Natural killer cell treated with Interleukin-12 subunit alpha and Interleukin-12 subunit beta and Interleukin-15 and Interleukin-18, amount 100 ng/mL, for 72 hours (primary cell): Measurements from ENCODE around the gene INSR. TPM values are rescaled to one million over a fixed set of nuclear protein-coding genes. Genes with fewer than 3 reads are reported as not detected.

Experiments
- ATAC-seq, 2 donors: fragments of 150-1000 bp; cut with Tn5 transposase in 1 of 2; sonication (Bioruptor Pico), chemical (Tn5 transposase) in 1 of 2; 2 replicates each; pipeline ENCODE4 v1.10.0; 2021
- DNase-seq: peaks from one replicate; pipeline ENCODE4 v3.0.0; 2022; ENCODE audit warnings: low spot score
- H3K27ac Mint-ChIP-seq, 2 donors: 1 replicate in 1 of 2; 2 replicates in 1 of 2; pipeline ENCODE4 v1.8.0; 2022; ENCODE audit warnings: mixed read lengths in 2 of 2, mild to moderate bottlenecking in 1 of 2, moderate library complexity in 1 of 2
- H3K27me3 Mint-ChIP-seq, 2 donors: 1 replicate in 1 of 2; 2 replicates in 1 of 2; pipeline ENCODE4 v1.8.0; 2022; ENCODE audit warnings: mixed read lengths in 2 of 2
- H3K36me3 Mint-ChIP-seq: one replicate; pipeline ENCODE4 v1.8.0; 2022; ENCODE audit warnings: mixed read lengths
- H3K4me1 Mint-ChIP-seq, 2 donors: 1 replicate in 1 of 2; 2 replicates in 1 of 2; pipeline ENCODE4 v1.8.0; 2022; ENCODE audit warnings: low read depth in 2 of 2, mixed read lengths in 2 of 2, mild to moderate bottlenecking in 1 of 2
- H3K4me3 Mint-ChIP-seq: one replicate; pipeline ENCODE4 v1.8.0; 2022; ENCODE audit warnings: mixed read lengths
- H3K9me3 Mint-ChIP-seq: 2 replicates; pipeline ENCODE4 v1.8.0; 2022; ENCODE audit warnings: mixed read lengths
- total RNA-seq, 2 donors: library from RNA; stranded (reverse); gene quantifications; one replicate each; pipeline ENCODE4 v1.2.3, GENCODE V29; 2022

Gene INSR
- total RNA-seq, 2 donors from 2014 or later, result 1.1 to 1.7 TPM

DNA sequence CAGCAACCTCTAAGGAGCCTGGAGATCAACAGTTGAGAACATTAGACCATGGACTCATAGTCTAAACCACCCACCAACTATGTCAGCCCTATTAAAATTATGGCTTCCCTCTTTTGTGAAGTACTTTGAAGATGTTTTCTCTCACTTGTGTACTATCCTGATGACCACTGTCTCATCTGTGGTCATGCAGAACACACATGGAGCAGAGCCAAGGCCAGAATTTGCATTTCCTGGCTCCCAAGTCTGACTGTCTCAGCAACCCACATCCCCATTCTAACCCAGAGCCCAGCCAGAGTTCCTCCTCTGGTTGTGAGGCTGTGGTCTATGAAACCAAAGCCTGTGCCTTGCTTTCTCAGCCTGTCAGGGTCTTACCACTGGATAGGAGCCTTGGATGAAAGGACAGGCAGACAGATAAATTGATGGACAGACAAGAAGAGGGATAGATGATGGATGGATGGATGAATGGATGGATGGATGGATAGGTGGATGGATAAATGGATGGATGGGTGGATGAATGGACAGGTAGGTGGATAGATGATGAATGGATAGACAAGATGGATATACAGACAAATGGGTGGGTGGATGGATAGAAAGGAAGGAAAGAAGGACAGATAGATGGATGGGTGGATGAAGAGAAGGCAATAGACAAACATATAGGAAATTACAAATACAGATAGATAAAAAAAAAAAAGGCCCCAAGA is 189.3 kb downstream of the INSR start:
- ATAC-seq, result no peak
- Mint-ChIP-seq H3K4me3 (no peak overlapping the region), H3K36me3 (no peaks in the 10 kb centered on the region), H3K27me3 (no peaks in the 10 kb centered on the region), H3K9me3 (no peaks in the 10 kb centered on the region), H3K4me1 (no peaks in the 10 kb centered on the region), H3K27ac (no peak overlapping the region)
- DNase-seq, result no peak

DNA sequence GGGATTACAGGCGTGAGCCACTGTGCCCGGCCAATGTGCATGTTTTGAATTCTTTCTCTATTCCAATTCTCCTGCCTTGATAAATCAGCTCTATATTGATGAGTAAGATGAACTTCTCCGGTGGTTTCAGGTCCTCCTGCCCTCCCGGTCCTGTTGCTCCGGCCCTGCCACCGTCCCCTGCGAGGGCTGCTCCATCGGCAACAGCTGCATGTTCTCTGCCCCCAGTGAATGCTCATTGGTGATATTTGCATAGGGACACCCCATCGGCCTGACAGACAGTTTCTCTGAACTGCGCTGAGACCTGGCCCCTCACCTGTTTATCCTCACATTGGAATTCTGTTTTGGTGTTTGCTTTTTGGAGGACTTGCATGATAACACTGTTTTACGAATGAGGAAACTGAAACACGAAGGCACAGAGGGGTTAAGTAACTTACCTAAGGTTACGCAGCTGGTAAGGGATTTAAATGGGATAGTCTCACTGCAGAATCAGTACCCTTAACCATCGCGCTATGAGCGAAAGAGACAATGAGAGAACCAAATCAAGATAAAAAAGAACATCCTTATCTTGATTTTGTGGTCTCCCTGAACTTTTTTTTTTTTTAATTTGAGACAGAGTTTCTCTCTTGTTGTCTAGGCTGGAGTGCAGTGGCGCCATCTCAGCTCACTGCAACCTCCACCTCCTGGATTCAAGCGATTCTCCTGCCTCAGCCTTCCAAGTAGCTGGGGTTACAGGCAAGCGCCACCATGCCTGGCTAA is 192.5 kb downstream of the INSR start:
- ATAC-seq (no peak), DNase-seq (no peak)
- Mint-ChIP-seq H3K27me3 (no peaks in the 10 kb centered on the region), H3K4me3 (no peak overlapping the region), H3K9me3 (peaks cover 9% of the 10 kb centered on the region), H3K4me1 (peaks cover 10 to 11% of the 10 kb centered on the region in 2 donors), H3K36me3 (peaks cover 6% of the 10 kb centered on the region), H3K27ac (no peak overlapping the region)

DNA sequence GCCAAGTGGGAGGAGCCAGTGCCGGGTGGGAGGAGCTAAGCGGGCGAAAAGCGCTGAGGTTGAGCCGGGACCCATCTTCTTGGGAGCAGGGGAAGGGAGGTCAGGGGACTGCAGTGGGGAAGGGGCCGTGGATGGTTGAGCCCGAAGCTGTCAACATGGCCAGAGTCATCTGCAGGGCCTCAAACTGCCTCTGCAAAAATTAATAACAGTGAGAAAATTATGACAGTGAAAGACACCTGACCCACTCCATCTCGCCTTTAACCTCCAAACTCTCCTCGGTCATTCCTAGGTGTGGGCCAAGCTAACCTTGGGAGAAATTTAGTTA is 194.7 kb downstream of the INSR start:
- peaks cover 10 to 14% of the 10 kb centered on the region in 2 donors for H3K4me1 Mint-ChIP-seq
- H3K36me3 Mint-ChIP-seq, result peaks cover 17% of the 10 kb centered on the region
- ATAC-seq (no peak), DNase-seq (no peak)
- H3K4me3 Mint-ChIP-seq, result peak overlapping the region; percentile 94
- H3K27me3 Mint-ChIP-seq, result no peaks in the 10 kb centered on the region
- H3K9me3 Mint-ChIP-seq, result peaks cover 19% of the 10 kb centered on the region
- H3K27ac Mint-ChIP-seq, result peak overlapping the region; percentile 81 to 90

DNA sequence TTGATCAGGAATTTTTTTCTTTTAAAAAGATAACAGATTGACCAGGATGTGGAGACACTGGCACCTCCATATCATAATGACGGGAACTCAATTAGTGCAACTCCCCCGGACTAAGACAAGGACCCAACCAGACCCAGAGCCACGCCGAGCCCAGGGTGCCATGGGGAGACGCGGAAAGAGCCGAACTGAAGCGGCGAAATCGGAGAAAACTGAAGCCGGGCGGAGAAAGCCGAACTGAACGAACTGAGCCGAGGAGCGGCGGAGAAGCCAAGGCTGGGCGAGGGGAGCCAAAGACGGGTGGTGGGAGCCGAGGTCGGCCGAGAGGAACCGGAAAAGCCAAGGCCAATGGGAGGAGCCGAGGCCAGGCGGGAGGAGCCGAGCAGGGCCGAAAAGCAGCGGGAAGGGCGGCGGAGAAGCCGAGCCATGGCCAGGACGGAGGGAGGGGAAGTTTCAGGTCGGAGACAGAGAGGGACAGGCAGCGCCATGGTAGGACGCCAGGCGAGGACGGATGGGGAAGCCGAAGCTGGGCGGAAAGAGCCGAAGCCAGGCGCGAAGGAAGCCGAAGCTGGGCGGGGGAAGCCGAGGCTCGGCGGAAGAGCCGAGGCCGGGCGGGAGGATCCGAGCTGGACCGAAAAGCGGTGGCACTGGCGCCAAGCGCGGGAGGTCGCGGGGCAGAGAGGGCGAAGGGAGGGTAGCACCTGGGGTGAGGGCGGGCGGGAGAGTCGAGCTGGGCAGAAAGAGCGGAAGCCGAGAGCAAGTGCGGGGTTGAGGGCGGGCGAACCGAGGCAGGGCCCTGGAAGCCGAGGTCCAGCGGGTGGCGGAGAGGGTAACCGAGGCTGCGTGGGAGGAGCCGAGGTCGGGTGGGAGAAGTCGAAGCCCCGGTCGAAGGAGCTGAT is 195.3 kb downstream of the INSR start:
- Mint-ChIP-seq H3K4me3 (peak overlapping the region; percentile 94), H3K4me1 (peaks cover 10 to 14% of the 10 kb centered on the region in 2 donors), H3K27ac (peak overlapping the region; percentile 81 to 90), H3K9me3 (peaks cover 19% of the 10 kb centered on the region), H3K36me3 (peaks cover 17% of the 10 kb centered on the region), H3K27me3 (no peaks in the 10 kb centered on the region)
- ATAC-seq (peak; percentile 93 to 94), DNase-seq (peak; percentile 90)

DNA sequence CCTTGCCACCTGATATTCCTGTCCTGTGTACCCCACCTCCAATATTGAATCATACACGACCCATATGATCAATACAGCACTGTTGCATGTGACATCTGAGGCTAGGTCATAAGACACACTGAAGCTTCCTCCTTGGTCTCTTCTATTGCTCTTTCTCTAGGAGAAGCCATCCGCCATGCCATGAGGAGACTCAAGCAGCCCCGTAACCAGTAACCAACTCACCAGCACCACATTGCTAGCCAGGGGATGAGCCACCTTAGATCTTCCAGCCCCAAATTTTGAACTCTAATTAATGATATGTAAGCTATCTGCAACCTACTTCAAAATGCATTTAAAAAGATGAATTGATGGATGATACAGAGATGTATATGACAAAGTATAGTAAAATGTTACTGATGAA is 196.1 kb downstream of the INSR start:
- ATAC-seq, result no peak
- H3K4me1 Mint-ChIP-seq, result peaks cover 10 to 14% of the 10 kb centered on the region in 2 donors
- peak overlapping the region; percentile 94 for H3K4me3 Mint-ChIP-seq
- H3K9me3 Mint-ChIP-seq, result peaks cover 19% of the 10 kb centered on the region
- DNase-seq, result no peak
- H3K27me3 Mint-ChIP-seq, result no peaks in the 10 kb centered on the region
- peaks cover 17% of the 10 kb centered on the region for H3K36me3 Mint-ChIP-seq
- peak overlapping the region; percentile 81 to 90 for H3K27ac Mint-ChIP-seq

DNA sequence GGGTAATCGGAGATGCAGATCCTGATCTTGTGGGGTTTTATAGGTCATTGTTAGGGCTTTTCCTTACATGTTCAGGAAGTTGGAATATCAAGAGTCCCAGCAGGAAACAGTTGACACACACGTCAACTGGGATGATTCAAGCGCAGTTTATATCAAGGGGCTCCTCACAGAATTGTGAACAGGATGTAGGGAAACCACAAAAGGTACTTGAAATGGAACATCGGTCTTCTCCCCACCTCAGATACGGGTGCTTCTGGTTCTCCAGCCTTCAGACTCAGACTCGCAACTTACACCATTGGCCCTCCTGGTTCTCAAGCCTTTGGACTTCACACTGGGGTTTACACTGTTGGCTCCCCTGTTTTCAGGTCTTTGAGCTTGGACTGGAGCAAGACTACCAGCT is 205.2 kb downstream of the INSR start:
- Mint-ChIP-seq H3K27ac (no peak overlapping the region), H3K27me3 (no peaks in the 10 kb centered on the region), H3K36me3 (peaks cover 33% of the 10 kb centered on the region), H3K9me3 (peaks cover 19% of the 10 kb centered on the region), H3K4me1 (peaks cover 0 to 3% of the 10 kb centered on the region in 2 donors), H3K4me3 (no peak overlapping the region)
- DNase-seq (no peak), ATAC-seq (no peak)

DNA sequence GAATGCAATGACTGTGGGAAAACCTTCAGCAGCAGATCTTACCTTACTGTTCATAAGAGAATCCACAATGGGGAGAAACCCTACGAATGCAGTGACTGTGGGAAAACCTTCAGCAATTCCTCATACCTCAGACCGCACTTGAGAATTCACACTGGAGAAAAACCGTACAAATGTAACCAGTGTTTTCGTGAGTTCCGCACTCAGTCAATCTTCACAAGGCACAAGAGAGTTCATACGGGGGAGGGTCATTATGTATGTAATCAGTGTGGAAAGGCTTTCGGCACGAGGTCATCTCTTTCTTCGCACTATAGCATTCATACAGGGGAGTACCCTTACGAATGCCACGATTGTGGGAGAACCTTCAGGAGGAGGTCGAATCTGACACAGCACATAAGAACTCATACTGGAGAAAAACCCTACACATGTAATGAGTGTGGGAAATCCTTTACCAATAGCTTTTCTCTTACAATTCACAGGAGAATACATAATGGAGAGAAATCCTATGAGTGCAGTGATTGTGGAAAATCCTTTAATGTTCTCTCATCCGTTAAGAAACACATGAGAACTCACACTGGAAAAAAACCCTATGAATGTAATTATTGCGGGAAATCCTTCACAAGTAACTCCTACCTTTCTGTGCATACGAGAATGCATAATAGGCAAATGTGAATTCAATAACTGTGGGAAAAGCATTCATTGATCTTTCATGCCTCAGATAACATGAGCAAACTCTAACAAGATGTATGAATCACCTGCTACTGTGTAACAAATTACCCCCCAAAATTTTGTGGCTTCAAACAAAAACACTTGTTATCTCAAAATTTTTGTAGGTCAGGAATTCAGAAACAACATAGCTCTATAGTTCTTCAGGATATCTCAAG is 210.9 kb downstream of the INSR start:
- Mint-ChIP-seq H3K27ac (no peak overlapping the region), H3K36me3 (peaks cover 68% of the 10 kb centered on the region), H3K4me1 (peaks cover 0 to 3% of the 10 kb centered on the region in 2 donors), H3K9me3 (peaks cover 31% of the 10 kb centered on the region), H3K4me3 (no peak overlapping the region), H3K27me3 (no peaks in the 10 kb centered on the region)
- ATAC-seq, result no peak
- DNase-seq, result no peak

DNA sequence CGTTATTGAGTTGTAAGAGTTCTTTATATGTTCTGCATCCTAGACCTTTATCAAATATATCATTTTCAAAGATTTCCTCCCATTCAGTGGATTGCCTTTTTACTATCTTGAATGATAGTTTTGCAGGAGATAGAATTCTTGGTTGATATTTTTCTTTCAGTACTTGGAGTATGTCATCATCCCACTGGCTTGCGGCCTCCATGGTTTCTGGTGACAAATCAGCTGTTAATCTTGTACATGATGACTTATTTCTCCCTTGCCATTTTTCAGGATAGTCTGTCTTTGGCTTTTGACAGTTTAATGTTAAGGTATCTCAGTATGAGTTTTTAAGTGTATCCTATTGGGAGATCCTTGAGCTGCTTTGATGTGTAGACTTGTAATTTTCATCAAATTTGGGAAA is 216.2 kb downstream of the INSR start:
- ATAC-seq (no peak), DNase-seq (no peak)
- peaks cover 20% of the 10 kb centered on the region for H3K9me3 Mint-ChIP-seq
- H3K27ac Mint-ChIP-seq, result no peak overlapping the region
- peaks cover 0 to 6% of the 10 kb centered on the region in 2 donors for H3K4me1 Mint-ChIP-seq
- H3K4me3 Mint-ChIP-seq, result no peak overlapping the region
- no peaks in the 10 kb centered on the region for H3K27me3 Mint-ChIP-seq
- H3K36me3 Mint-ChIP-seq, result peaks cover 76% of the 10 kb centered on the region

DNA sequence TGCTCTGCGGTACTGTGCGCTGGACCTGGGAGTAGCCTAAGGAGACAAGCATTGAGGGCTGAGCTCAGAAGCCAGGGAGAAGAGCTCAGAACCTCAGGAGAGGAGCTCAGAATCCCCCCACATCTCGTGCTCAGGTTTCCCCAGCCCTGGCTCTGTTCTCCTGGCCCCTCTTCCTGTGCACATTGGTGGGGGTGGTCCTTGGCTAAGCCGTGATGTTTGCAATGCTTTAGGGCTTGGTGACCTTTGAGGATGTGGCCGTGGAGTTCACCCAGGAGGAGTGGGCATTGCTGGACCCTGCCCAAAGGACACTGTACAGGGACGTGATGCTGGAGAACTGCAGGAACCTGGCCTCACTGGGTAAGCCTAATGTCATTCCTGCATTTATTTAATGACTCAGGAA is 218.1 kb downstream of the INSR start:
- DNase-seq (no peak), ATAC-seq (no peak)
- Mint-ChIP-seq H3K27ac (no peak overlapping the region), H3K36me3 (peaks cover 69% of the 10 kb centered on the region), H3K4me3 (no peak overlapping the region), H3K9me3 (peaks cover 13% of the 10 kb centered on the region), H3K27me3 (no peaks in the 10 kb centered on the region), H3K4me1 (peaks cover 6 to 11% of the 10 kb centered on the region in 2 donors)

DNA sequence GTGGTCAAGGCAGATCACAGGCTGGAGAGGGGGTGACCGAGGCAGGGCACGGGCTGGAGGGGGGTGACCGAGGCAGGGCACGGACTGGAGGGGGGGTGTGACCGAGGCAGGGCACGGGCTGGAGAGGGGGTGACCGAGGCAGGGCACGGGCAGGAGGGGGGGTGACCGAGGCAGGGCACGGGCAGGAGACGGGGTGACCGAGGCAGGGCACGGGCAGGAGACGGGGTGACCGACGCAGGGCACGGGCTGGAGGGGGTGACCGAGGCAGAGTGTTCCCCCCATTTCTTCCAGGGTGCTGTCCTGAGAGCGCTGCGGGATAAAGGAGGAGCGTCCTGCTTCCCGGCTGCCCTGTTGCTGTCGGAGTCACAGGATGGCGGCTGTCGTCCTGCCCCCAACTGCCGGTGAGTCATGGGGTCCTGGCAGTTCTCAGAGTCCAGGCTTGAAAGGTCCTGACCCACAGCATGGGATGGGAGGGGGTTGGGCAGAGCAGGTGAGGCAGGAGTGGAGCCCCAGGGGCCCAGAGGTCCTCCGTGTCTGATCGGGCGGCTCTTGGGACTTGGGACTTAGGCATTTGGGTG is 219.4 kb downstream of the INSR start:
- H3K4me3 Mint-ChIP-seq, result no peak overlapping the region
- H3K36me3 Mint-ChIP-seq, result peaks cover 58% of the 10 kb centered on the region
- H3K27ac Mint-ChIP-seq, result no peak overlapping the region
- no peaks in the 10 kb centered on the region for H3K27me3 Mint-ChIP-seq
- H3K9me3 Mint-ChIP-seq, result peaks cover 9% of the 10 kb centered on the region
- no peak for DNase-seq
- ATAC-seq, result no peak
- peaks cover 6 to 11% of the 10 kb centered on the region in 2 donors for H3K4me1 Mint-ChIP-seq

DNA sequence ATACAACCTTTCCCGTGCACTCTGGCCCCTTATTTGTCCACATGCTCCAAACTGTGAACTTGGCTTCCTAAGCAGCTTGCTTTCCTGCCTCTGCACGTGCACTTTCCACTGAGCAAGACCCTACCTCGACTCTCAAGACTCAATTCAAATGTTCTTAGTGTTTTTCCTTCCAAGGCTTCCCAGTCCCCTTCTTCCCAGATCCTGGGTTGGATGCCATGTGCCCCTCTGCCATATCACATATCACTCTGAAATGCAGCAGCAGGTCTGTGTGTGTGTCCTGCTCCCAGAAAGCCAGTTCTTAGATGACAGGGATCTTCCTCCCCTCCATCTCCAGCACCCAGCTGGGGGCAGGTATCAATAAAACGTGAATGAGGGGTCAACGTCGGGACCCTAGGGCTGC is 221.7 kb downstream of the INSR start:
- Mint-ChIP-seq H3K36me3 (peaks cover 35% of the 10 kb centered on the region), H3K4me3 (peak overlapping the region; percentile 19), H3K9me3 (no peaks in the 10 kb centered on the region), H3K27ac (no peak overlapping the region), H3K4me1 (peaks cover 12 to 13% of the 10 kb centered on the region in 2 donors), H3K27me3 (no peaks in the 10 kb centered on the region)
- no peak for ATAC-seq
- DNase-seq, result no peak

DNA sequence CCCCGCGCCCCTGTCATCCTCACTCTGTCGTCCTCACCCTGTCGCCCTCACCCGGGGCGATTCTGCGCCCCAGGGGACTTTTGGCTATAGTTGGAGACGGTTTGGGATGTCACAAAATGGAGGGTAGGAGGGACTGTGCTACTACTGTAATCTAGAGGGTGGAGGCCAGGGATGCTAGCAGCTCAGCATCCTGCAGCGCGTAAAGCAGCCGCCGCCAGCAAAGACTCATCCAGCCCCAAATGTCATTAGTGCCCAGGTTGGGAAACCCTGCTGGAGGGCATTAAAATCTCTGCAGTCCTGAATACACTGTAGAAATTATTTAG is 224.3 kb downstream of the INSR start:
- DNase-seq, result no peak
- H3K27me3 Mint-ChIP-seq, result no peaks in the 10 kb centered on the region
- H3K9me3 Mint-ChIP-seq, result no peaks in the 10 kb centered on the region
- peaks cover 15% of the 10 kb centered on the region for H3K36me3 Mint-ChIP-seq
- peak overlapping the region; percentile 91 for H3K4me3 Mint-ChIP-seq
- peak overlapping the region; percentile 93 to 97 for H3K27ac Mint-ChIP-seq
- peak in 1 of 2 donors; percentile 25 for ATAC-seq
- peaks cover 12 to 13% of the 10 kb centered on the region in 2 donors for H3K4me1 Mint-ChIP-seq
